ENCODE results near the gene CBLL2. TPM values are rescaled to one million over a fixed set of nuclear protein-coding genes. Genes with fewer than 3 reads are reported as not detected.
"Not testable (repeated sequence)": the region's sequence is repeated elsewhere in the genome, so short reads cannot be mapped to it uniquely, and the experiment has no call there.

The CBLL2 gene
- total RNA-seq, 1 donor = not detected

DNA sequence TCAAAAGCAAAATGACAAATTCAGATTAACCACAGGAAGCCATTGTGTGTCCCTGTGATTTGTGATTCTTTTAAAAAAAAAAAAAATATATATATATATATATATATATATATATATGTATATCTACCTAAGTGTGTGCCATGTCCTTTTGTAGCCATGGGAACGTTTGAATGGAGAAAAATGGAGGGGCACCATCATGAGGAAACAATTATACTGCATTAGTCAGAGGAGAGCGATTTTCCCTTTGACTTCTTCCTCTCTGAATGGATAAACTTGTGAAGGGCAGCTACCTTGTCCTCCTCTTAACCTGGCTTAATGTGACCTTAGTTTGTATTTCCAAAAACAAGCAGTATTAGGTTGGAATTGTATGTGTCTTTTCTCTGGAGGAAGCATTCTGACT is 23.3 kb upstream of the CBLL2 start:
- TF ChIP-seq, protein P1, sequence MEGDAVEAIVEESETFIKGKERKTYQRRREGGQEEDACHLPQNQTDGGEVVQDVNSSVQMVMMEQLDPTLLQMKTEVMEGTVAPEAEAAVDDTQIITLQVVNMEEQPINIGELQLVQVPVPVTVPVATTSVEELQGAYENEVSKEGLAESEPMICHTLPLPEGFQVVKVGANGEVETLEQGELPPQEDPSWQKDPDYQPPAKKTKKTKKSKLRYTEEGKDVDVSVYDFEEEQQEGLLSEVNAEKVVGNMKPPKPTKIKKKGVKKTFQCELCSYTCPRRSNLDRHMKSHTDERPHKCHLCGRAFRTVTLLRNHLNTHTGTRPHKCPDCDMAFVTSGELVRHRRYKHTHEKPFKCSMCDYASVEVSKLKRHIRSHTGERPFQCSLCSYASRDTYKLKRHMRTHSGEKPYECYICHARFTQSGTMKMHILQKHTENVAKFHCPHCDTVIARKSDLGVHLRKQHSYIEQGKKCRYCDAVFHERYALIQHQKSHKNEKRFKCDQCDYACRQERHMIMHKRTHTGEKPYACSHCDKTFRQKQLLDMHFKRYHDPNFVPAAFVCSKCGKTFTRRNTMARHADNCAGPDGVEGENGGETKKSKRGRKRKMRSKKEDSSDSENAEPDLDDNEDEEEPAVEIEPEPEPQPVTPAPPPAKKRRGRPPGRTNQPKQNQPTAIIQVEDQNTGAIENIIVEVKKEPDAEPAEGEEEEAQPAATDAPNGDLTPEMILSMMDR (IDR thresholded peaks at IDR 0.05; ENCODE audit: insufficient read depth, low read depth, low read length) = no peak
- no peak for DNase-seq (ENCODE audit: low read depth)
- H3K4me3 ChIP-seq (ENCODE audit: low read depth, low read length) = no peak overlapping the region

GRCh38 chrX:22268706-22269105 is 4.0 kb upstream of the CBLL2 start:
- no peak for DNase-seq (ENCODE audit: low read depth)
- no peak overlapping the region for H3K4me3 ChIP-seq (ENCODE audit: low read depth, low read length)
- TF ChIP-seq, protein P1 (IDR thresholded peaks at IDR 0.05; ENCODE audit: insufficient read depth, low read depth, low read length) = no peak

- no peak overlapping the region for H3K4me3 ChIP-seq (ENCODE audit: low read depth, low read length)
- TF ChIP-seq, protein P1 (IDR thresholded peaks at IDR 0.05; ENCODE audit: insufficient read depth, low read depth, low read length) = no peak
- no peak for DNase-seq (ENCODE audit: low read depth)
These were observed 1.1 kb downstream of the CBLL2 start for GRCh38 chrX:22273714-22274317.

- TF ChIP-seq, protein P1 (IDR thresholded peaks at IDR 0.05; ENCODE audit: insufficient read depth, low read depth, low read length) = no peak
- DNase-seq (ENCODE audit: low read depth) = no peak
- no peak overlapping the region for H3K4me3 ChIP-seq (ENCODE audit: low read depth, low read length)
These were observed 4.1 kb downstream of the CBLL2 start for GRCh38 chrX:22276781-22277180.

DNA sequence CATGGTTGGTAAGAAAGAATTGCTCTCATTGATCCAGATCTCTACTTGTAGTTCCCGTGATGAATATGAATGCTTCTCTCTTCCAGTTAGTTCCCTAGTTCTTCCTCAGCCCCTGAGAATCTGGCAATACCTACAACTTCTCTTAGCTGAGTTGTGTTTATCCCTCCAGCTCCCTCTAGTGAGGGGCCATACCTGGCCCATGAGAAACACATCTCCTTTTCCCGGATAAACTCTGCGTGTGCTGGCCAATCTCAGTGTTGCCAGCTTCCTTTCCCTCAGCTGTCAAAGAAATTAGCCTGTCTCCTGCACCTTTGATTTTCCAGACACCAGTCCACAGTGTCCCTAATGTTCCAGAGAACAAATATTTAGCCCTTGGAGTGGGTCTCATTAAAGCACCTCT is 5.7 kb downstream of the CBLL2 start:
- H3K4me3 ChIP-seq (ENCODE audit: low read depth, low read length) = no peak overlapping the region
- TF ChIP-seq, protein P1 (IDR thresholded peaks at IDR 0.05; ENCODE audit: insufficient read depth, low read depth, low read length) = no peak
- DNase-seq (ENCODE audit: low read depth) = no peak

- DNase-seq (ENCODE audit: low read depth); H3K4me3 ChIP-seq (ENCODE audit: low read depth, low read length): not testable (repeated sequence)
These were observed 16.5 kb downstream of the CBLL2 start for GRCh38 chrX:22289209-22289608.

- no peak for DNase-seq (ENCODE audit: low read depth)
- TF ChIP-seq, protein P1 (IDR thresholded peaks at IDR 0.05; ENCODE audit: insufficient read depth, low read depth, low read length) = no peak
- H3K4me3 ChIP-seq (ENCODE audit: low read depth, low read length) = no peak overlapping the region
These were observed 24.2 kb downstream of the CBLL2 start for GRCh38 chrX:22296871-22297270.

All from fibroblast of villous mesenchyme (primary cell).